PC-3 (cell line): ENCODE data around the gene ZNF782.

Experiments
- EZH2 ChIP-seq: fragments of 300-600 bp; sonication (generic); IDR thresholded peaks from one replicate; pipeline ENCODE4 v1.6.1; 2017; ENCODE audit warnings: antibody characterized with exemption, mild to moderate bottlenecking, low read length; ENCODE audit not compliant: unreplicated experiment
- TF ChIP-seq, protein P1 (sequence below): fragments of 300-600 bp; sonication (generic); conservative IDR thresholded peaks from 2 replicates; pipeline ENCODE4 v1.5.1; 2017; ENCODE audit warnings: antibody characterized with exemption, low read depth, mild to moderate bottlenecking, low read length

- TF ChIP-seq, protein P1, sequence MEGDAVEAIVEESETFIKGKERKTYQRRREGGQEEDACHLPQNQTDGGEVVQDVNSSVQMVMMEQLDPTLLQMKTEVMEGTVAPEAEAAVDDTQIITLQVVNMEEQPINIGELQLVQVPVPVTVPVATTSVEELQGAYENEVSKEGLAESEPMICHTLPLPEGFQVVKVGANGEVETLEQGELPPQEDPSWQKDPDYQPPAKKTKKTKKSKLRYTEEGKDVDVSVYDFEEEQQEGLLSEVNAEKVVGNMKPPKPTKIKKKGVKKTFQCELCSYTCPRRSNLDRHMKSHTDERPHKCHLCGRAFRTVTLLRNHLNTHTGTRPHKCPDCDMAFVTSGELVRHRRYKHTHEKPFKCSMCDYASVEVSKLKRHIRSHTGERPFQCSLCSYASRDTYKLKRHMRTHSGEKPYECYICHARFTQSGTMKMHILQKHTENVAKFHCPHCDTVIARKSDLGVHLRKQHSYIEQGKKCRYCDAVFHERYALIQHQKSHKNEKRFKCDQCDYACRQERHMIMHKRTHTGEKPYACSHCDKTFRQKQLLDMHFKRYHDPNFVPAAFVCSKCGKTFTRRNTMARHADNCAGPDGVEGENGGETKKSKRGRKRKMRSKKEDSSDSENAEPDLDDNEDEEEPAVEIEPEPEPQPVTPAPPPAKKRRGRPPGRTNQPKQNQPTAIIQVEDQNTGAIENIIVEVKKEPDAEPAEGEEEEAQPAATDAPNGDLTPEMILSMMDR = no peak
- no peak for TF ChIP-seq EZH2
These were observed 76.9 kb downstream of the ZNF782 start for GRCh38 chr9:96777426-96777864.
